H9 (cell line): ENCODE data around the gene MYO1D. TPM values are rescaled to one million over a fixed set of nuclear protein-coding genes. Genes with fewer than 3 reads are reported as not detected.

ENCODE experiments used
- DNase-seq: peaks from one replicate; pipeline ENCODE4 v3.0.0-alpha.2; 2017
- H2AFZ ChIP-seq: one replicate; pipeline ENCODE4 v1.6.1; 2013; ENCODE audit warnings: mild to moderate bottlenecking, low read length, control low read depth, moderate library complexity
- H2AK5ac ChIP-seq: 2 replicates; pipeline ENCODE4 v1.6.1; 2013; ENCODE audit warnings: low read length, control low read depth, mixed read lengths; ENCODE audit not compliant: insufficient read length
- H2BK120ac ChIP-seq: one replicate; pipeline ENCODE4 v1.6.1; 2013; ENCODE audit warnings: low read depth, mild to moderate bottlenecking, low read length, control low read depth, inconsistent platforms; ENCODE audit not compliant: poor library complexity, severe bottlenecking
- H2BK12ac ChIP-seq: 2 replicates; pipeline ENCODE4 v1.6.1; 2013; ENCODE audit warnings: low read length, control low read depth, mixed read lengths, low read depth; ENCODE audit not compliant: insufficient read length
- H2BK15ac ChIP-seq: 2 replicates; pipeline ENCODE4 v1.6.1; 2013; ENCODE audit warnings: low read depth, low read length, control low read depth
- H2BK20ac ChIP-seq: one replicate; pipeline ENCODE4 v1.6.1; 2013; ENCODE audit warnings: low read depth, mild to moderate bottlenecking, low read length, control low read depth, inconsistent platforms; ENCODE audit not compliant: poor library complexity, severe bottlenecking
- H2BK5ac ChIP-seq: 2 replicates; pipeline ENCODE4 v1.6.1; 2013; ENCODE audit warnings: low read length, control low read depth, mixed read lengths; ENCODE audit not compliant: insufficient read length
- H3K14ac ChIP-seq: 2 replicates; pipeline ENCODE4 v1.6.1; 2013; ENCODE audit warnings: low read length, control low read depth; ENCODE audit not compliant: insufficient read depth
- H3K18ac ChIP-seq: 2 replicates; pipeline ENCODE4 v1.6.1; 2013; ENCODE audit warnings: low read depth, mild to moderate bottlenecking, mixed read lengths, low read length, control low read depth; ENCODE audit not compliant: insufficient read length
- H3K23ac ChIP-seq: 2 replicates; pipeline ENCODE4 v1.6.1; 2013; ENCODE audit warnings: low read length, control low read depth, mixed read lengths, low read depth; ENCODE audit not compliant: insufficient read length
- H3K23me2 ChIP-seq: 2 replicates; pipeline ENCODE4 v1.6.1; 2013; ENCODE audit warnings: low read depth, mild to moderate bottlenecking, mixed read lengths, low read length, control low read depth; ENCODE audit not compliant: insufficient read length, poor library complexity, severe bottlenecking
- H3K27ac ChIP-seq: 2 replicates; pipeline ENCODE4 v1.5.1; 2013; ENCODE audit warnings: low read length, control low read depth, mixed read lengths, low read depth; ENCODE audit not compliant: insufficient read length
- H3K27me3 ChIP-seq: 2 replicates; pipeline ENCODE4 v1.6.1; 2013; ENCODE audit warnings: low read length, control low read depth, inconsistent platforms; ENCODE audit not compliant: insufficient read depth
- H3K4ac ChIP-seq: 2 replicates; pipeline ENCODE4 v1.6.1; 2013; ENCODE audit warnings: low read depth, mild to moderate bottlenecking, control low read depth, inconsistent platforms, low read length, moderate library complexity
- H3K4me1 ChIP-seq: 2 replicates; pipeline ENCODE4 v1.6.1; 2013; ENCODE audit warnings: low read length, control low read depth, inconsistent platforms; ENCODE audit not compliant: insufficient read depth
- H3K4me2 ChIP-seq: 2 replicates; pipeline ENCODE4 v1.6.1; 2013; ENCODE audit warnings: low read length, control low read depth, mixed read lengths; ENCODE audit not compliant: insufficient read length, insufficient read depth
- H3K56ac ChIP-seq: 2 replicates; pipeline ENCODE4 v1.6.1; 2013; ENCODE audit warnings: low read depth, mild to moderate bottlenecking, mixed read lengths, low read length, control low read depth; ENCODE audit not compliant: insufficient read length
- H3K79me1 ChIP-seq: 2 replicates; pipeline ENCODE4 v1.6.1; 2013; ENCODE audit warnings: low read depth, mild to moderate bottlenecking, moderate library complexity, low read length, control low read depth, inconsistent platforms; ENCODE audit not compliant: insufficient read depth, poor library complexity, severe bottlenecking
- H3K79me2 ChIP-seq: 2 replicates; pipeline ENCODE4 v1.6.1; 2013; ENCODE audit warnings: low read length, control low read depth, inconsistent platforms; ENCODE audit not compliant: insufficient read depth
- H3K9ac ChIP-seq: 2 replicates; pipeline ENCODE4 v1.6.1; 2013; ENCODE audit warnings: low read length, control low read depth, mixed read lengths; ENCODE audit not compliant: insufficient read length; ENCODE audit errors: extremely low read depth
- H3K9me3 ChIP-seq: one replicate; pipeline ENCODE4 v1.6.1; 2013; ENCODE audit warnings: low read depth, low read length, inconsistent platforms; ENCODE audit not compliant: control insufficient read depth
- H3T11ph ChIP-seq: one replicate; pipeline ENCODE4 v1.6.1; 2013; ENCODE audit warnings: mild to moderate bottlenecking, low read length, control low read depth, inconsistent platforms
- H4K20me1 ChIP-seq: one replicate; pipeline ENCODE4 v1.6.1; 2013; ENCODE audit not compliant: control insufficient read depth, insufficient read length, insufficient read depth
- H4K5ac ChIP-seq: 2 replicates; pipeline ENCODE4 v1.6.1; 2013; ENCODE audit warnings: low read depth, mild to moderate bottlenecking, mixed read lengths, low read length, control low read depth; ENCODE audit not compliant: insufficient read length
- H4K8ac ChIP-seq: replicated peaks from 2 replicates; pipeline ENCODE4 v1.6.1; 2013; ENCODE audit warnings: low read length, control low read depth, mixed read lengths, low read depth; ENCODE audit not compliant: insufficient read length
- H4K91ac ChIP-seq: 2 replicates; pipeline ENCODE4 v1.6.1; 2013; ENCODE audit warnings: low read depth, mild to moderate bottlenecking, moderate library complexity, mixed read lengths, low read length, control low read depth; ENCODE audit not compliant: insufficient read length
- H3K27ac Mint-ChIP-seq, 3 experiments: 2 replicates in 2 of 3; 3 replicates in 1 of 3; pipeline ENCODE4 v1.8.0; 2020 to 2021; ENCODE audit warnings: mixed read lengths in 3 of 3, mild to moderate bottlenecking in 1 of 3, moderate library complexity in 1 of 3
- H3K27me3 Mint-ChIP-seq: 2 replicates; pipeline ENCODE4 v1.8.0; 2021; ENCODE audit warnings: low read depth, mild to moderate bottlenecking, moderate library complexity, mixed read lengths
- H3K36me3 Mint-ChIP-seq, 3 experiments: 2 replicates in 2 of 3; 3 replicates in 1 of 3; pipeline ENCODE4 v1.8.0; 2020 to 2021; ENCODE audit warnings: low read depth in 3 of 3, mixed read lengths in 3 of 3; ENCODE audit not compliant: insufficient read depth in 1 of 3
- H3K4me1 Mint-ChIP-seq, 2 experiments: 2 replicates each; pipeline ENCODE4 v1.8.0; 2020; ENCODE audit warnings: mixed read lengths in 2 of 2
- H3K4me3 Mint-ChIP-seq, 2 experiments: 2 replicates in 1 of 2; 3 replicates in 1 of 2; pipeline ENCODE4 v1.8.0; 2020 to 2021; ENCODE audit warnings: mild to moderate bottlenecking in 2 of 2, mixed read lengths in 2 of 2, moderate library complexity in 1 of 2
- H3K9me3 Mint-ChIP-seq, 2 experiments: 2 replicates in 1 of 2; 3 replicates in 1 of 2; pipeline ENCODE4 v1.8.0; 2020; ENCODE audit warnings: mild to moderate bottlenecking in 2 of 2, mixed read lengths in 2 of 2, moderate library complexity in 1 of 2
- CTCF ChIP-seq: fragments of 200-600 bp; sonication (generic); conservative IDR thresholded peaks from 3 replicates; pipeline ENCODE4 v1.8.0; 2021; ENCODE audit warnings: antibody characterized with exemption, mild to moderate bottlenecking
- WGBS: extraction: QIAGEN DNeasy Blood & Tissue Kit; methylation state at CpG from one replicate; pipeline ENCODE4 v1.1.7; 2013; ENCODE audit warnings: missing lambda C conversion rate, low lambda C conversion rate, mixed read lengths; ENCODE audit not compliant: insufficient read length; ENCODE audit errors: extremely low coverage; 5-methylcytosine and 5-hydroxymethylcytosine counted together
- total RNA-seq: library from RNA; stranded (reverse); gene quantifications from 2 replicates; pipeline ENCODE4 v1.2.1, GENCODE V29; 2021

The MYO1D gene
- total RNA-seq, 1 experiment from 2014 or later: 19.0 TPM

- Histone ChIP-seq H3K27ac (no peak overlapping the region), H3K9ac (no peak overlapping the region), H3K4me2 (no peak overlapping the region), H2AFZ (no peak overlapping the region), H3K27me3 (no peaks in the 10 kb centered on the region), H3T11ph (no peak overlapping the region), H3K9me3 (no peaks in the 10 kb centered on the region), H4K8ac (no peak overlapping the region), H3K4ac (no peak overlapping the region), H3K14ac (no peak overlapping the region), H3K18ac (no peak overlapping the region), H2BK20ac (no peak overlapping the region), H2BK15ac (no peak overlapping the region), H4K5ac (no peak overlapping the region), H2BK12ac (no peak overlapping the region), H3K23me2 (no peaks in the 10 kb centered on the region), H2BK120ac (no peak overlapping the region), H4K20me1 (no peaks in the 10 kb centered on the region), H3K79me1 (no peaks in the 10 kb centered on the region), H4K91ac (no peak overlapping the region), H2BK5ac (no peak overlapping the region), H3K23ac (no peak overlapping the region), H3K56ac (no peak overlapping the region), H3K79me2 (no peaks in the 10 kb centered on the region), H3K4me1 (no peaks in the 10 kb centered on the region), H2AK5ac (no peak overlapping the region)
- H3K4me3 Mint-ChIP-seq: no peak overlapping the region
- H3K27me3 Mint-ChIP-seq: no peaks in the 10 kb centered on the region; the same call in 1 of the 2 replicates
- WGBS: no CpG with 5 or more reads among the region's 10 CpGs
- no peak overlapping the region for H3K27ac Mint-ChIP-seq
- peaks cover 0 to 5% (median 3%) of the 10 kb centered on the region in 3 experiments; a peak in 4 of 7 replicates for H3K36me3 Mint-ChIP-seq
- peaks cover 19 to 23% of the 10 kb centered on the region in 2 experiments for H3K4me1 Mint-ChIP-seq
- DNase-seq: no peak
- H3K9me3 Mint-ChIP-seq: no peaks in the 10 kb centered on the region
- TF ChIP-seq CTCF: no peak
Observed at GRCh38 chr17:32502710-32503109, 374.2 kb downstream of the MYO1D start.
